Gastrocnemius medialis (tissue), 4 donors: ENCODE data around the gene LMNTD2.

Experiments used
- CTCF ChIP-seq, 5 experiments: fragments of 450-650 bp in 3 of 5; fragments of 200-600 bp in 2 of 5; sonication (generic) in 2 of 5; IDR thresholded peaks in 4 of 5; conservative IDR thresholded peaks in 1 of 5; 1 replicate in 4 of 5; 2 replicates in 1 of 5; pipeline ENCODE4 v1.5.1; 2016 to 2019; ENCODE audit warnings: antibody characterized with exemption in 5 of 5, mild to moderate bottlenecking in 3 of 5, moderate library complexity in 3 of 5
- POLR2A ChIP-seq, 2 donors: fragments of 450-650 bp; IDR thresholded peaks; one replicate each; pipeline ENCODE4 v1.6.1; 2017; ENCODE audit warnings: antibody characterized with exemption in 2 of 2, mild to moderate bottlenecking in 2 of 2, moderate library complexity in 2 of 2

GRCh38 chr11:534396-535209, 25.9 kb downstream of the LMNTD2 start:
- TF ChIP-seq CTCF (IDR thresholded peaks at IDR 0.05 in 4 of 5, conservative IDR thresholded peaks at IDR 0.05 in 1 of 5) (no peak), POLR2A (IDR thresholded peaks at IDR 0.05) (peak; percentile 36 to 52)
